ENCODE measurements around the gene EVI5. TPM values are rescaled to one million over a fixed set of nuclear protein-coding genes. Genes with fewer than 3 reads are reported as not detected.
"Not testable (repeated sequence)": the region's sequence is repeated elsewhere in the genome, so short reads cannot be mapped to it uniquely, and the experiment has no call there.

Gene EVI5
- total and polyA plus RNA-seq, 10 of the 15 experiments (the other 5 are each of a cell fraction or from before 2014, with no cell fraction given): 0.27 to 6.8 (median 1.7) TPM

- SMC1A ChIA-PET (ENCODE audit: uncharacterized antibody, unreplicated experiment): interaction anchor here (1.0 to 1.4 kb wide), 3 partner anchors 21 to 32 kb away, joined by 3 to 5 read pairs (median 3); no protein-coding TSS in a partner anchor
- ATAC-seq; in situ Hi-C loops (cut with MboI): not testable (repeated sequence)
Observed at GRCh38 chr1:92531939-92532338, 253.0 kb downstream of the EVI5 start.

GRCh38 chr1:92527670-92528069, 257.2 kb downstream of the EVI5 start:
- Histone ChIP-seq H3K27me3 (replicated peaks in 1 of 2; ENCODE audit: control insufficient read depth in 2 of 2, insufficient read depth in 2 of 2, low read length in 1 of 2) (no peaks in the 10 kb centered on the region), H3K36me3 (ENCODE audit: control insufficient read depth in 2 of 2, insufficient read depth in 2 of 2, low read length in 1 of 2) (no peaks in the 10 kb centered on the region), H3K79me2 (ENCODE audit: control insufficient read depth, insufficient read depth, low read length) (no peaks in the 10 kb centered on the region), H3K9me3 (replicated peaks; ENCODE audit: control insufficient read depth, insufficient read depth, low read length) (no peaks in the 10 kb centered on the region), H3K27ac (ENCODE audit: control insufficient read depth, insufficient read depth) (no peak overlapping the region), H3K4me2 (ENCODE audit: control insufficient read depth, insufficient read depth) (no peak overlapping the region), H3K9ac (ENCODE audit: control insufficient read depth, insufficient read depth, low read length) (no peak overlapping the region), H3K4me1 (ENCODE audit: control insufficient read depth, insufficient read depth, low read length) (no peaks in the 10 kb centered on the region), H3K4me3 (no peak overlapping the region), H4K20me1 (ENCODE audit: control insufficient read depth, insufficient read depth) (no peaks in the 10 kb centered on the region), H2AFZ (ENCODE audit: control insufficient read depth, low read depth, low read length) (no peak overlapping the region)
- ATAC-seq (no peak), FAIRE-seq (no peak), DNase-seq (ENCODE audit: low read depth, low spot score) (no peak)
- RAD21 ChIA-PET (ENCODE audit: unreplicated experiment): no interaction called here
- POLR2A ChIA-PET: interaction anchor here (1.3 kb wide), 1 partner anchor 11 kb away, joined by 3 read pairs; no protein-coding TSS in a partner anchor
- no TSS peak for BruUV-seq (replicated peaks)
- CTCF ChIA-PET: no interaction called here
- SMC1A ChIA-PET (ENCODE audit: uncharacterized antibody, unreplicated experiment): no interaction called here
- WGBS (ENCODE audit: insufficient coverage, insufficient replicate concordance, low lambda C conversion rate, missing lambda C conversion rate): 97% methylated on average over 2 of the region's 2 CpGs
- in situ Hi-C loops (cut with MboI): no loop called here
- intact Hi-C loops (cut with micrococcal nuclease; ENCODE audit: unreplicated experiment): no loop called here
- TF ChIP-seq YY1 (IDR thresholded peaks at IDR 0.05; ENCODE audit: low read depth, low read length): no peak
- TF ChIP-seq, protein P1, sequence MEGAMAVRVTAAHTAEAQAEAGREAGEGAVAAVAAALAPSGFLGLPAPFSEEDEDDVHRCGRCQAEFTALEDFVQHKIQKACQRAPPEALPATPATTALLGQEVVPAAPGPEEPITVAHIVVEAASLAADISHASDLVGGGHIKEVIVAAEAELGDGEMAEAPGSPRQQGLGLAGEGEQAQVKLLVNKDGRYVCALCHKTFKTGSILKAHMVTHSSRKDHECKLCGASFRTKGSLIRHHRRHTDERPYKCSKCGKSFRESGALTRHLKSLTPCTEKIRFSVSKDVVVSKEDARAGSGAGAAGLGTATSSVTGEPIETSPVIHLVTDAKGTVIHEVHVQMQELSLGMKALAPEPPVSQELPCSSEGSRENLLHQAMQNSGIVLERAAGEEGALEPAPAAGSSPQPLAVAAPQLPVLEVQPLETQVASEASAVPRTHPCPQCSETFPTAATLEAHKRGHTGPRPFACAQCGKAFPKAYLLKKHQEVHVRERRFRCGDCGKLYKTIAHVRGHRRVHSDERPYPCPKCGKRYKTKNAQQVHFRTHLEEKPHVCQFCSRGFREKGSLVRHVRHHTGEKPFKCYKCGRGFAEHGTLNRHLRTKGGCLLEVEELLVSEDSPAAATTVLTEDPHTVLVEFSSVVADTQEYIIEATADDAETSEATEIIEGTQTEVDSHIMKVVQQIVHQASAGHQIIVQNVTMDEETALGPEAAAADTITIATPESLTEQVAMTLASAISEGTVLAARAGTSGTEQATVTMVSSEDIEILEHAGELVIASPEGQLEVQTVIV (IDR thresholded peaks at IDR 0.05; ENCODE audit: borderline replicate concordance, partially characterized antibody): no peak
- TF ChIP-seq, protein P2, sequence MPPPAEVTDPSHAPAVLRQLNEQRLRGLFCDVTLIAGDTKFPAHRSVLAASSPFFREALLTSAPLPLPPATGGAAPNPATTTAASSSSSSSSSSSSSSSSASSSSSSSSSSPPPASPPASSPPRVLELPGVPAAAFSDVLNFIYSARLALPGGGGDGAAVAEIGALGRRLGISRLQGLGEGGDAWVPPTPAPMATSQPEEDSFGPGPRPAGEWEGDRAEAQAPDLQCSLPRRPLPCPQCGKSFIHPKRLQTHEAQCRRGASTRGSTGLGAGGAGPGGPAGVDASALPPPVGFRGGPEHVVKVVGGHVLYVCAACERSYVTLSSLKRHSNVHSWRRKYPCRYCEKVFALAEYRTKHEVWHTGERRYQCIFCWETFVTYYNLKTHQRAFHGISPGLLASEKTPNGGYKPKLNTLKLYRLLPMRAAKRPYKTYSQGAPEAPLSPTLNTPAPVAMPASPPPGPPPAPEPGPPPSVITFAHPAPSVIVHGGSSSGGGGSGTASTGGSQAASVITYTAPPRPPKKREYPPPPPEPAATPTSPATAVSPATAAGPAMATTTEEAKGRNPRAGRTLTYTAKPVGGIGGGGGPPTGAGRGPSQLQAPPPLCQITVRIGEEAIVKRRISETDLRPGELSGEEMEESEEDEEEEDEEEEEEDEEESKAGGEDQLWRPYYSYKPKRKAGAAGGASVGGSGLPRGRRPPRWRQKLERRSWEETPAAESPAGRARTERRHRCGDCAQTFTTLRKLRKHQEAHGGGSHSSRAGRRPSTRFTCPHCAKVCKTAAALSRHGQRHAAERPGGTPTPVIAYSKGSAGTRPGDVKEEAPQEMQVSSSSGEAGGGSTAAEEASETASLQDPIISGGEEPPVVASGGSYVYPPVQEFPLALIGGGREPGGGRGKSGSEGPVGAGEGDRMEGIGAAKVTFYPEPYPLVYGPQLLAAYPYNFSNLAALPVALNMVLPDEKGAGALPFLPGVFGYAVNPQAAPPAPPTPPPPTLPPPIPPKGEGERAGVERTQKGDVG (CRISPR knock-in tag; IDR thresholded peaks at IDR 0.05): no peak
- no peak for TF ChIP-seq CBFB (IDR thresholded peaks at IDR 0.05; ENCODE audit: low read depth)
- no peak for TF ChIP-seq EED (IDR thresholded peaks at IDR 0.05; ENCODE audit: low read depth)
- no peak for TF ChIP-seq HDAC2 (IDR thresholded peaks at IDR 0.05)
- no peak for TF ChIP-seq TBL1XR1 (IDR thresholded peaks at IDR 0.05; ENCODE audit: low read depth, low read length)
- no peak for TF ChIP-seq STAT1 (conservative IDR thresholded peaks at IDR 0.05)
- no peak for TF ChIP-seq CREM (IDR thresholded peaks at IDR 0.05; ENCODE audit: low read depth)
- no peak for TF ChIP-seq PAX5 (IDR thresholded peaks at IDR 0.05; ENCODE audit: borderline replicate concordance, low read depth, low read length)
- TF ChIP-seq RBBP5 (conservative IDR thresholded peaks at IDR 0.05): no peak
- TF ChIP-seq HSF1 (IDR thresholded peaks at IDR 0.05; ENCODE audit: low read depth, low read length): no peak

More at GRCh38 chr1:92531939-92532338, 253.0 kb downstream of the EVI5 start:
- H4K20me1 ChIP-seq (ENCODE audit: control insufficient read depth, insufficient read depth); POLR2A ChIA-PET; RAD21 ChIA-PET (ENCODE audit: unreplicated experiment); H2AFZ ChIP-seq (ENCODE audit: control insufficient read depth, low read depth, low read length); H3K27me3 ChIP-seq (replicated peaks in 1 of 2; ENCODE audit: control insufficient read depth in 2 of 2, insufficient read depth in 2 of 2, low read length in 1 of 2); H3K36me3 ChIP-seq (ENCODE audit: control insufficient read depth in 2 of 2, insufficient read depth in 2 of 2, low read length in 1 of 2); H3K4me3 ChIP-seq; BruUV-seq (replicated peaks); H3K9ac ChIP-seq (ENCODE audit: control insufficient read depth, insufficient read depth, low read length); DNase-seq (ENCODE audit: low read depth, low spot score); H3K9me3 ChIP-seq (replicated peaks; ENCODE audit: control insufficient read depth, insufficient read depth, low read length); FAIRE-seq; intact Hi-C loops (cut with micrococcal nuclease; ENCODE audit: unreplicated experiment); H3K4me2 ChIP-seq (ENCODE audit: control insufficient read depth, insufficient read depth); H3K27ac ChIP-seq (ENCODE audit: control insufficient read depth, insufficient read depth); H3K4me1 ChIP-seq (ENCODE audit: control insufficient read depth, insufficient read depth, low read length); H3K79me2 ChIP-seq (ENCODE audit: control insufficient read depth, insufficient read depth, low read length): not testable (repeated sequence)
- 79% methylated on average over 3 of the region's 3 CpGs for WGBS (ENCODE audit: insufficient coverage, insufficient replicate concordance, low lambda C conversion rate, missing lambda C conversion rate)
- CTCF ChIA-PET: interaction anchor here (0.6 kb wide), 1 partner anchor 1419 kb away, joined by 3 read pairs; no protein-coding TSS in a partner anchor
